ENCODE measurements around the gene PKNOX1.
"Not testable (repeated sequence)": the region's sequence is repeated elsewhere in the genome, so short reads cannot be mapped to it uniquely, and the experiment has no call there.

The PKNOX1 gene

DNA sequence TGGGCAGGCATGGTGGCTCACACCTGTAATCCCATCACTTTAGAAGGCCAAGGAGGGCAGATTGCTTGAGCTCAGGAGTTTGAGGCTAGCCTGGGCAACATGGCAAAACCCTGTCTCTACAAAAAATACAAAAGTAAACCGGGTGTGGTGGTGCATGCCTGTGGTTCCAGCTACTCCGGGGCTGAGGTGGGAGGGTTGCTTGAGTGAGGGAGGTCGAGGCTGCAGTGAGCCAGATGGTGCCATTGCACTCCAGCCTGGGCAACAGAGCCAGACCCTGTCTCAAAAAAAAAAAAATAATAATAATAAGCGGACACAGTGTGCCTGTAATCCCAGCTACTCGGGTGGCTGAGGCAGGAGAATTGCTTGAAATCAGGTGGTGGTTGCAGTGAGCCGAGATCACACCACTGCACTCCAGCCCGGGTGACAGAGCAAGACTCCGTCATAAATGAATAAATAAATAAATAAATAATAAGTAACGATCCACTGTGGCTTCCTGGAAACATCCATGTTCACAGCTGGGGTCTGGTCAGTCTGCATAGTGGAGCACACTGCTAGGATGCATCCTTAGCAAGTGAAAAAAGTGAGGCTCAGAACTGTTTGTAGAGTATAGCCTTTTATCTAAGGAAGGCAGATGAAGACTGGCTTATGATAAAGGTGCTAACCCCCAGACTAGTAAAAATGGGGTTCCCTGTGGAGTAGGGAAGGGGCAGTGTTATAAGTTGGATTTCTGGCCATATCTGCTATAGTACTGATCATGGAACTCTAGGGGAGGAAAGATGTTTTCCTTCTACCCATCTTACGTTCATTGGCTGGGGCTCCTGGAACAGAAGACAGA is 15.7 kb downstream of the PKNOX1 start:
- no peak overlapping the region for H3K27ac ChIP-seq (ENCODE audit: low read length)
- H3K36me3 ChIP-seq (ENCODE audit: control insufficient read depth in 1 of 2, insufficient read depth in 2 of 2, low read length in 2 of 2) = no peaks in the 10 kb centered on the region
- H3K4me1 ChIP-seq (ENCODE audit: control insufficient read depth in 1 of 2, insufficient read depth in 2 of 2, low read length in 2 of 2) = peaks cover 5 to 15% of the 10 kb centered on the region in 2 donors
- H3K27me3 ChIP-seq (ENCODE audit: low read depth, low read length) = no peaks in the 10 kb centered on the region
- H3K4me3 ChIP-seq (ENCODE audit: low read depth in 1 of 2, low read length in 2 of 2) = no peak overlapping the region
- no peaks in the 10 kb centered on the region for H3K9me3 ChIP-seq (ENCODE audit: control insufficient read depth in 1 of 2, low read length in 2 of 2)

DNA sequence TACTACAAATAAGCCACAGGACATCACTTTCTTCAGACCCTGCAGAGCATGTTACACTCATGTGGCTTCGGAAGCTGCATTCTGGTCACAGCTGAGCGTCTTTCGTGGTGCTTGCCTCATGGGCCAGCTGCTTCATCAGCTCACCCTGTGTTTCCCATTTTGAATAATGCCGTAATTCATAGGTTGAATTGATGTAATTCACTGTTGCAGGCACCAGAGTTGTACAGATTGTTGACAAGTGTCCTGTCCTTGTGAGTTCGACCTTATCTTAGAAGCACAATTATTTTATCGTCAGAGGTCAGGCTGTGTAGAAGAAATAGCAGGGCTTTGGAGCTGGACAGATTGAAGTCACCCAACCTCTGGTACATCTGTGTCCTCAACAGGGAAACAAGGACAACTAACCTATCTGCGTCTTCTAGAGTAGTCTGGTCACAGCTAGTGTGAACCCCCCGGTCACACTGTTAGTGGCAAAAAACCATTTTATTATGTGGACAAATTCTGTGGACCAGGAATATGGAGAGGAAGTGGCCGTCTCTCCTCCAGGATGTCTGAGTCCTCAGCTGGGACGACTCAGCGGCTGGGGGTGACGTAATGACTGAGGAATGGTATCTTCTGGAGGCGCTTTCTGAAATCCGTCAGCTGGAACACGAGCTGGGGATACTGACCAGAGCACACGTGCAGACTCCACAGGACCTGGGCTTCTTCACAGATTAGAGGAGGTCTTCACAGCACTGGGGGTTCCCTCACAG is 17.8 kb downstream of the PKNOX1 start:
- H3K9me3 ChIP-seq (ENCODE audit: control insufficient read depth in 1 of 2, low read length in 2 of 2) = no peaks in the 10 kb centered on the region
- H3K27me3 ChIP-seq (ENCODE audit: low read depth, low read length) = no peaks in the 10 kb centered on the region
- no peaks in the 10 kb centered on the region for H3K36me3 ChIP-seq (ENCODE audit: control insufficient read depth in 1 of 2, insufficient read depth in 2 of 2, low read length in 2 of 2)
- H3K27ac ChIP-seq (ENCODE audit: low read length) = peak overlapping the region; percentile 61
- peaks cover 5 to 15% of the 10 kb centered on the region in 2 donors for H3K4me1 ChIP-seq (ENCODE audit: control insufficient read depth in 1 of 2, insufficient read depth in 2 of 2, low read length in 2 of 2)
- no peak overlapping the region for H3K4me3 ChIP-seq (ENCODE audit: low read depth in 1 of 2, low read length in 2 of 2)

DNA sequence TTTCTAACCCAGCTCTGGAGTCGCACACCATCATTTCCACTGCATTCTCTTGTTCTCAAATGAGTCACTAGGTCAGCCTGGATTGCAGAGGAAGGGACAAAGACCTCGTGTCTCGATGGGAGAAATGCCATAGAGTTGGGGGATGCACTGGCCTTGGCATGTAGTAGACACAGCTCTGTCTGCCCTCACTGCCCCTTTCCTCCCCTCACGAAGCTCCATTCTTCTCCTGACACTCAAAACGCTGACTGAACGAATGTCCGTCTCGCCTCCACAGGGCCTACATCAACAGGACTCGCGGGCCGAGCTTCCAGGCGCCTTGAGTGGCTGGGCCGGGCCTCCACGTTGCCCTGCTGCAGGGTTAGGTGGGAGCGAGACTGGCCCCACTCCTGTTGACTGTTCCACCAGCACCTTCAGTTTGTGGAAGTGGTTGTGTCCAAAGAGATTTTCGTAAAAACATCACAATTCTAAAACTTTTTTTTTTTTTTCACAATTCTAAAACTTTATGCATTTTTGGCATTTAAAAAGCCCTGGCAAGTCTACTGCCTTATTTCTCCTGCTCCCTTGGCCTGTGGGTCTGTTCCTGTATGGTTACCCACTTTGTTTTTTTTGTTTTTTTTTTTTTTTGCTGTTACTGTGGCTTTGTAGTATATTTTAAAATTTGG is 18.8 kb downstream of the PKNOX1 start:
- peak overlapping the region; percentile 61 for H3K27ac ChIP-seq (ENCODE audit: low read length)
- H3K4me1 ChIP-seq (ENCODE audit: control insufficient read depth in 1 of 2, insufficient read depth in 2 of 2, low read length in 2 of 2) = peaks cover 5 to 21% of the 10 kb centered on the region in 2 donors
- H3K4me3 ChIP-seq (ENCODE audit: low read depth in 1 of 2, low read length in 2 of 2) = no peak overlapping the region
- H3K36me3 ChIP-seq (ENCODE audit: control insufficient read depth in 1 of 2, insufficient read depth in 2 of 2, low read length in 2 of 2) = no peaks in the 10 kb centered on the region
- no peaks in the 10 kb centered on the region for H3K27me3 ChIP-seq (ENCODE audit: low read depth, low read length)
- H3K9me3 ChIP-seq (ENCODE audit: control insufficient read depth in 1 of 2, low read length in 2 of 2) = no peaks in the 10 kb centered on the region

DNA sequence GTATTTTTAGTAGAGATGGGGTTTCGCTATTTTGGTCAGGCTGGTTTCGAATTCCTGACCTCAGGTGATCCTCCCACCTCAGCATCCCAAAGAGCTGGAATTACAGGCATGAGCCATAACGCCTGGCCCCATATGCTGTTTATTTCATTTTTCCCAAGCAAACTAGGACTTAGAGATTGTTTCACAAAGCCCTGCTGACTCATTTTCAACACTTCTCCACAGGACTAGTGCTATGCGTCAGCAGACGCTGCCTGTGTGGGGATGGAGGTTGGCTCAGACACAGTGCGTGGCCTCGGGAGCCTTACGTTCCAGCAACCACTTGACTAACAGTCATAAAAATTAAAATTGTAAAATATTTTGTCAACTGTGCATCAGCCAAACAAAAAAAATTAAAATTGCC is 22.7 kb downstream of the PKNOX1 start:
- Histone ChIP-seq H3K4me1 (ENCODE audit: control insufficient read depth in 1 of 2, insufficient read depth in 2 of 2, low read length in 2 of 2) (peaks cover 3 to 26% of the 10 kb centered on the region in 2 donors), H3K4me3 (ENCODE audit: low read depth in 1 of 2, low read length in 2 of 2) (no peak overlapping the region), H3K9me3 (ENCODE audit: control insufficient read depth in 1 of 2, low read length in 2 of 2) (peaks cover 0 to 3% of the 10 kb centered on the region in 2 donors), H3K27ac (ENCODE audit: low read length) (no peak overlapping the region), H3K36me3 (ENCODE audit: control insufficient read depth in 1 of 2, insufficient read depth in 2 of 2, low read length in 2 of 2) (no peaks in the 10 kb centered on the region), H3K27me3 (ENCODE audit: low read depth, low read length) (no peaks in the 10 kb centered on the region)

DNA sequence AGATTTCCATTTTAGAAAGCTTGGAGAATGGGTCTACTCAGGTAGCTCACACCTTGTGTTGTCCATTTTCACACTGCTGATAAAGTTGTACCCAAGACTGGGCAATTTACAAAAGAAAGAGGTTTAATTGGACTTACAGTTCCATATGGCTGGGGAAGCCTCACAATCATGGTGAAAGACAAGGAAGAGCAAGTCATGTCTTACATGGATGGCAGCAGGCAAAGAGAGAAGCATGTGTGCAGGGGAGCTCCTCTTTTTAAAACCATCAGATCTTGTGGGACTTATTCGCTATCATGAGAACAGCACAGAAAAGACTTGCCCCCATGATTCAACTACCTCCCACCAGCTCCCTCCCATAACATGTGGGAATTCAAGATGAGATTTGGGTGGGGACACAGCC is 23.6 kb downstream of the PKNOX1 start:
- Histone ChIP-seq H3K4me1 (ENCODE audit: control insufficient read depth in 1 of 2, insufficient read depth in 2 of 2, low read length in 2 of 2) (peaks cover 0 to 19% of the 10 kb centered on the region in 2 donors), H3K27ac (ENCODE audit: low read length) (peak overlapping the region; percentile 33)
- not testable (repeated sequence) for H3K36me3 ChIP-seq (ENCODE audit: control insufficient read depth in 1 of 2, insufficient read depth in 2 of 2, low read length in 2 of 2); H3K9me3 ChIP-seq (ENCODE audit: control insufficient read depth in 1 of 2, low read length in 2 of 2); H3K27me3 ChIP-seq (ENCODE audit: low read depth, low read length); H3K4me3 ChIP-seq (ENCODE audit: low read depth in 1 of 2, low read length in 2 of 2)

DNA sequence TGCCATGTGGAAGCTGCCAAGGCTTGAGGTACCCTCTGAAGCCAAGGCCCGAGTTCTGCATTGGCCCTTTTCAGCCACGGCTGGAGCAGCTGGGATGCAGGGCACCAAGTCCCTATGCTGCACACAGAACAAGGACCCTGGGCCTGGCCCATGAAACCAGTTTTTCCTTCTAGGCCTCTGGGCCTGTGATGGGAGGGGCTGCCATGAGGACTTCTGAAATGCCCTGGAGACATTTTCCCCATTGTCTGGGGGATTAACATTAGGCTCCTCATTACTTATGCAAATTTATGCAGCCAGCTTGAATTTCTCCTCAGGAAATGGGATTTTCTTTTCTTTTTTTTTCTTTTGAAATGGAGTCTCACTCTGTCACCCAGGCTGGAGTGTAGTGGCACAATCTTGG is 24.8 kb downstream of the PKNOX1 start:
- peaks cover 0 to 15% of the 10 kb centered on the region in 2 donors for H3K4me1 ChIP-seq (ENCODE audit: control insufficient read depth in 1 of 2, insufficient read depth in 2 of 2, low read length in 2 of 2)
- H3K27ac ChIP-seq (ENCODE audit: low read length); H3K36me3 ChIP-seq (ENCODE audit: control insufficient read depth in 1 of 2, insufficient read depth in 2 of 2, low read length in 2 of 2); H3K27me3 ChIP-seq (ENCODE audit: low read depth, low read length); H3K4me3 ChIP-seq (ENCODE audit: low read depth in 1 of 2, low read length in 2 of 2); H3K9me3 ChIP-seq (ENCODE audit: control insufficient read depth in 1 of 2, low read length in 2 of 2): not testable (repeated sequence)

DNA sequence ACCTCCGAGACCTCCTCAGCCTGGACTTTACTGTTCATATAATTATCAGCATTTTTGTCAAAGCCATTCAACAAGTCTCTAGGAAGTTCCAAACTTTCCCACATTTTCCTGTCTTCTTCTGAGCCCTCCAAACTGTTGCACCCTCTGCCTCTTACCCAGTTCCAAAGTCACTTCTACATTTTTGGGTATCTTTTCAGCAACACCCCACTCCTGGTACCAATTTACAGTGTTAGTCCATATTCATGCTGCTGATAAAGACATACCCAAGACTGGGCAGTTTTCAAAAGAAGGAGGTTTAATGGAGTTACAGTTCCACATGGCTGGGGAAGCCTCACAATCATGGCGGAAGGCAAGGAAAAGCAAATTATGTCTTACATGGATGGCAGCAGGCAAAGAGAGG is 25.7 kb downstream of the PKNOX1 start:
- H3K36me3 ChIP-seq (ENCODE audit: control insufficient read depth in 1 of 2, insufficient read depth in 2 of 2, low read length in 2 of 2); H3K4me3 ChIP-seq (ENCODE audit: low read depth in 1 of 2, low read length in 2 of 2); H3K27ac ChIP-seq (ENCODE audit: low read length); H3K27me3 ChIP-seq (ENCODE audit: low read depth, low read length); H3K9me3 ChIP-seq (ENCODE audit: control insufficient read depth in 1 of 2, low read length in 2 of 2): not testable (repeated sequence)
- peaks cover 0 to 15% of the 10 kb centered on the region in 2 donors for H3K4me1 ChIP-seq (ENCODE audit: control insufficient read depth in 1 of 2, insufficient read depth in 2 of 2, low read length in 2 of 2)

DNA sequence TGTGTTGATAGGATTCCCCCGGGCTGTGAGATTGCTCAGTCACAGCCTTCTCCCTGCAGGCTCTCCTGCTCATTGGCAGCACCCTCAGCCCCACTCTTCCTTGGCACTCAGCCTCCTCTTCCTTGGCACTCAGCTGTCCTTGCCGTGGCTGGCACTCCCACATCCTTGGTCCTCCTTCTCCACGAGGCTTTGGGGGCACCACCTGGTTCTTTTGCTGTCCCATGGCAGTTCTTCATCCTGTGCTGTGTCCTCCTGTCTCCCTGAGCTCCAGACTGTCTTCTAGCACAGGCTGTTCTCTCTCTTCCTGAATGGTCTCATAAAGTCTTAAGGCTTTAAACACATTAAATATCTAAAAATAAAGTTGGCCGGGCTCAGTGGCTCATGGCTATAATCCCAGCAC is 27.0 kb downstream of the PKNOX1 start:
- no peak overlapping the region for H3K27ac ChIP-seq (ENCODE audit: low read length)
- H3K36me3 ChIP-seq (ENCODE audit: control insufficient read depth in 1 of 2, insufficient read depth in 2 of 2, low read length in 2 of 2) = no peaks in the 10 kb centered on the region

DNA sequence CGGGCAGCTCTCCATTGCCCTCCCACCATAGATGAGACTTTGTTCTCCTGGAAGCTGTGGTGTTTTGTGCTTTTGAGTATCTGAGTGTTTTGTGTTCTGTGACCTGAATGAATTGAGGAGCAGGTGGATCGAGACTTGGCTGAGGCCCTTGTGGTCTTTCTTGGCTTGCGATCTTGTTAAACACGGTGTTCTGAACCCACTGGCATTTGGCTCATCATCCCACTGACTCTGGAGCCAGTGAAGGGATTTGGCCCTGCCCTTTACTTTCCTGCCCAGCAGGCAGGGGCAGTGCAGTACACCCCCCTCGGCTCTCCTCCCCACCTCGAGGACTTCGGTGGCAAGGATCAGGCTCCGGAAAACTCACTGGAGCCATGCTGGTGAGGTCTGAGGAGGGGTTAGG is 30.6 kb downstream of the PKNOX1 start:
- Histone ChIP-seq H3K9me3 (ENCODE audit: control insufficient read depth in 1 of 2, low read length in 2 of 2) (no peaks in the 10 kb centered on the region), H3K4me1 (ENCODE audit: control insufficient read depth in 1 of 2, insufficient read depth in 2 of 2, low read length in 2 of 2) (peaks cover 0 to 8% of the 10 kb centered on the region in 2 donors), H3K36me3 (ENCODE audit: control insufficient read depth in 1 of 2, insufficient read depth in 2 of 2, low read length in 2 of 2) (peaks cover 7 to 11% of the 10 kb centered on the region in 2 donors), H3K27me3 (ENCODE audit: low read depth, low read length) (no peaks in the 10 kb centered on the region), H3K27ac (ENCODE audit: low read length) (no peak overlapping the region), H3K4me3 (ENCODE audit: low read depth in 1 of 2, low read length in 2 of 2) (no peak overlapping the region)

More for the DNA sequence above, 27.0 kb downstream of the PKNOX1 start:
- H3K9me3 ChIP-seq (ENCODE audit: control insufficient read depth in 1 of 2, low read length in 2 of 2) = peaks cover 0 to 3% of the 10 kb centered on the region in 2 donors
- H3K4me3 ChIP-seq (ENCODE audit: low read depth in 1 of 2, low read length in 2 of 2) = no peak overlapping the region
- H3K27me3 ChIP-seq (ENCODE audit: low read depth, low read length) = no peaks in the 10 kb centered on the region
- H3K4me1 ChIP-seq (ENCODE audit: control insufficient read depth in 1 of 2, insufficient read depth in 2 of 2, low read length in 2 of 2) = peaks cover 0 to 15% of the 10 kb centered on the region in 2 donors

DNA sequence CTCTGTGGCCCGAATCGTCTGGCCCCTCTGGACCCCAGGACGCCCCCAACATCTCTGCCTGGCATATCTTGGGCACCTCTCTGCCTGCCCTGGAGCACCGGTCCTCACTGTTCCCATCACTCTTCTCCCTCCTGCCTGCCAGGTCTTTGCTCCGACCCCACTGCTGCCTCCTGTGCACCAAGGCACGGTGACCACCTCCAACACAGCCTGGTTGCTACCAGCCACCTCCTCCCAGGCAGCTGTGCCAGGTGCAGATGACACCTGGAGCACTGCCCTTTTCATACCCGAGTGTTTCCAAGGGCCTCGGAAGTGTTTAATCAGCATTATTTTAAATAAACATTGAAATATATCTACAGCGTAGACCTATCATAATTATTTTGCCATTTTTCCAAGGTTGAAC is 31.3 kb downstream of the PKNOX1 start:
- Histone ChIP-seq H3K27ac (ENCODE audit: low read length) (no peak overlapping the region), H3K36me3 (ENCODE audit: control insufficient read depth in 1 of 2, insufficient read depth in 2 of 2, low read length in 2 of 2) (peaks cover 7 to 13% of the 10 kb centered on the region in 2 donors), H3K27me3 (ENCODE audit: low read depth, low read length) (no peaks in the 10 kb centered on the region), H3K4me3 (ENCODE audit: low read depth in 1 of 2, low read length in 2 of 2) (no peak overlapping the region), H3K4me1 (ENCODE audit: control insufficient read depth in 1 of 2, insufficient read depth in 2 of 2, low read length in 2 of 2) (peaks cover 0 to 8% of the 10 kb centered on the region in 2 donors), H3K9me3 (ENCODE audit: control insufficient read depth in 1 of 2, low read length in 2 of 2) (no peaks in the 10 kb centered on the region)
